Nephron progenitor cell (in vitro differentiated cells): ENCODE data around the gene FSIP2.

Experiments
- DNase-seq: peaks from one replicate; pipeline ENCODE4 v3.0.0; 2021
- H3K27ac Mint-ChIP-seq: 2 replicates; pipeline ENCODE4 v1.8.0; 2021; ENCODE audit warnings: mild to moderate bottlenecking, moderate library complexity, mixed read lengths
- H3K27me3 Mint-ChIP-seq: 2 replicates; pipeline ENCODE4 v1.8.0; 2021; ENCODE audit warnings: mild to moderate bottlenecking, low read depth, mixed read lengths; ENCODE audit not compliant: poor library complexity
- H3K36me3 Mint-ChIP-seq: 2 replicates; pipeline ENCODE4 v1.8.0; 2021; ENCODE audit warnings: low read depth, mixed read lengths
- H3K4me1 Mint-ChIP-seq: 2 replicates; pipeline ENCODE4 v1.8.0; 2021; ENCODE audit warnings: mixed read lengths
- H3K4me3 Mint-ChIP-seq: 2 replicates; pipeline ENCODE4 v1.8.0; 2021; ENCODE audit warnings: mild to moderate bottlenecking, moderate library complexity, mixed read lengths
- H3K9me3 Mint-ChIP-seq: 2 replicates; pipeline ENCODE4 v1.8.0; 2021; ENCODE audit warnings: mild to moderate bottlenecking, moderate library complexity, mixed read lengths
- CTCF ChIP-seq: fragments of 200-600 bp; sonication (generic); IDR thresholded peaks from 2 replicates; pipeline ENCODE4 v1.5.0; 2021; ENCODE audit warnings: antibody characterized with exemption

The FSIP2 gene, protein sequence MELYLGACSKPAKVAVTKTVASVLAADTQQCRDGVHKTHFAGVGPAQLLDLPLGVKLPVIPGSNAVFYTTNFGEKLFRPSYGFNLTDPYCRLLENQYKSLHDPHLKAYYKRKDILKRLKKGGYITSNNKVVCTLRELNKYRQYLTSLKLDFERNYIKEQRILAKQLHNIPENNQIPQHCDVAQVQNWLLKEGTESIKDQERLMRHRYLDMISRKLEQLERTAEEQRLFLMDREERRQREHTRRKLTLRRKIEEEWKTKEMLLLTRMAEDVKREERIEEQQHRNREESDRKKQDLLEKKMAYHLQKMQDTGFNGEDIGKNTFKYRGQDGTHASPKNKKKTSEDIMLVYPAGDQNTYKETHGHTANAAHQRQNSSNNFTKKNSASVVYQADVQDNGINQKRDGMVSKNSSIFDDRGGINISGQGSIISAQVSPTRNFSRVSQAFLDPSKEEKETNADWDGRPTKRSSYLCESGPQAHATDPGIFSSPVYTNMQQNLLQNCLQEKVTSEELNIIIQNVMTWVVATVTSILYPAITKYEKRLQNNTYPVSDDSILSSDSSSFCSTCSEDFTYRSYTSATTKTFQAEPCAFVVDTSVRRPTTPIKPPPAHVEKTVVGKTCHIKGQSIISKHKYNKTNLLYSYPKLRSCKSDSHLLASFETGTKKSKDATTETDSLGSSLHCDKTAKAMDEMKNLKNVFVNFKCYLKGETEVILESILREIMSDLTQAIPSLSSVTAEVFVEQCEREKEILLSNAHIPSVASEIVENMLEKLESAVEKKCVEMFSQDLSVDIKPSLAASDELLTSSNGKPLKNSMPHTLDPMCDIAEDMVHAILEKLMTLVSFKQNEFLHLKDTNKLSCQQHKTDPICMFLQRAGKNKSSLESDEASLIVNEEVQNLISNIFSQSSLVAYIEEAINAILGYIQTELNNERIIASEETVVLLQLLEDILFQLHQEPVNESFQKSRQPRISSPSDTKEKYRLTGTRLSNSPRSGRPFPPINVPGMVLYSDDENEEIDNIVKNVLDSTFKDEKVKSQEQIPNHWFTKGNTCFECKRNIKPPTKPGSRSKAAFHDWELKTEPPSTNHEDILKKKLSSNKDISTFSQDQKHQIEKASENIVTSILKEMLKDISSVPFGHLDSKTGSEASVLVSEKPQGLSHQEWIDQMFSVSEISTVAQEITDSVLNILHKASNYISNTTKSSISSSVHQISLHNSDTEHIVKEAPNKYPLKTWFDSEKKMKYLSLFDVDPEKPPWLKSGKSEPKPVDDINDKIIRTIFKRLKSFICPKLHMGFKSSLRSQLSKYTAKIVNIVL (N-terminal part only)

DNA sequence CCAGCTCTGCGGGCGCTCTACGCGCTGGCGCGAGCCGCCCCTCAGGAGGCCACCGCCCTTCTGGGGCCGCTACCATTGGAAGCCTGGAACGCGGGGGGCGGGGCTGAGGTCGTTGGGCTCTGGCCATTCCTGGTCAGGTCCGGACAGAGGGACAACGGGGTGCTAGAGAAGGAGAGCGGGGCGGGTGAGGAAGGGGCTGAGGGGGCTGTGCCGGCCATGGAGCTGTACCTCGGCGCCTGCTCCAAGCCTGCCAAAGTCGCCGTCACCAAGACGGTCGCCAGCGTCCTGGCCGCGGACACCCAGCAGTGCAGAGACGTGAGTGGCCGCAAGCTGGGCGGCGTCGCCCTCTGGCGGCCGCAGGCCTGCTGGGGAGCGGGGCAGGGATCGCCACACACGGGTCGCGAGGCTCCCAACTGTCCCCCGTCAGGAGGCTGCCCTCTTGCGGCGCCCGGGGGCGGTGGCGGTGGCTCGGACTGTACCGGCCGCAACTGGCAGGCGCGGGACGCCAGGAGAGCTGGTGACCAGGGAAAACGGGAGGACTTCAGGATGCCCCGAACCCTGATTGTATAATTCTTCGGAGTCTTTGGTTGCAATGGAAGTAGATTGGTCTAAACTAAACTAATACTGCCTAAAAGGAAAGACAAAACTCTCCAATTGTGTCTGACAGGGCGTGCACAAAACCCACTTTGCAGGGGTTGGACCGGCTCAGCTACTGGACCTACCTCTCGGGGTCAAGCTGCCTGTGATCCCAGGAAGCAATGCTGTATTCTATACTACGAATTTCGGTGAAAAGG lies at the start of gene FSIP2:
FSIP2 (plus strand) TSS at position 126 of the 794 bp plus-strand sequence; CDS start at position 217, 91 bp downstream.
- peaks cover 22% of the 10 kb centered on the region for H3K36me3 Mint-ChIP-seq
- peak within 1 kb of the TSS; percentile 82 for H3K4me3 Mint-ChIP-seq
- DNase-seq, result peak; percentile 93
- no peak within 1 kb of the TSS for H3K27ac Mint-ChIP-seq
- peak; percentile 99 for TF ChIP-seq CTCF
- H3K9me3 Mint-ChIP-seq, result peaks cover 9% of the 10 kb centered on the region
- peaks cover 6% of the 10 kb centered on the region for H3K27me3 Mint-ChIP-seq
- peaks cover 23% of the 10 kb centered on the region for H3K4me1 Mint-ChIP-seq

DNA sequence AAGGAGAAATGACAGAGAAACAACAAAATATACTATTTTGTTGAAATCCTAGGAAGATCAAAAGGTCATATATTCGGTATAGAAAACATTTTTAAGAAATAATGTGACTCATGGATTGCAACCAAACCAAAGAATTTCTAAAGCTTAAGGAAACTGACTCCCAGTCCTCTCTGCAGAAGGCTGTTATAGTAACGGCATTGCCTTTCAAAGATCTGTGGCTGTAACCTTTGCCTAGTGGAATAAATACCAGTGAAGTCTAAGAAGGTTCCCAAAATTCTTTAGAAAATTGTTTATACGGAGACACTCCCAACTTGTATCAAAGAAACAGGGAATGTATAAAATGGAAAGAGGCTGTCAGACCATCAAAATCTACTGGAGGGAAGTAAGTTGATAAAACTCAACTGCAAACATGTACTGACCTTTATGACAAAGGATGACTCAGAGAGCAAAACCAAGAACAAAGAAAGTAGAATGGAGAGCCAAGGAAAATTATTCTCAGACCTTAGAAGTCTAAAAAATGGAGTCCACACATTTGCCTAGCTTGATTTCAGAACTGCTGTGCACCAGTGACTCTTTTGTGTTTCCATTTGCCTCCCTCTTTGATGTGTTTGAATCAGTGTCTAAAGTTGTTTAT lies 48.6 kb upstream of the FSIP2 start:
- H3K36me3 Mint-ChIP-seq, result peaks cover 14% of the 10 kb centered on the region
- peak overlapping the region; percentile 72 for H3K27ac Mint-ChIP-seq

GRCh38 chr2:185695711-185696235 lies 42.8 kb upstream of the FSIP2 start:
- Mint-ChIP-seq H3K27ac (no peak overlapping the region), H3K4me1 (peaks cover 18% of the 10 kb centered on the region), H3K36me3 (no peaks in the 10 kb centered on the region), H3K4me3 (no peak overlapping the region), H3K9me3 (no peaks in the 10 kb centered on the region), H3K27me3 (no peaks in the 10 kb centered on the region)
- no peak for TF ChIP-seq CTCF
- DNase-seq, result no peak

More for the DNA sequence above, 48.6 kb upstream of the FSIP2 start:
- Mint-ChIP-seq H3K4me3 (no peak overlapping the region), H3K9me3 (peaks cover 18% of the 10 kb centered on the region), H3K4me1 (peaks cover 18% of the 10 kb centered on the region), H3K27me3 (peaks cover 2% of the 10 kb centered on the region)
- no peak for TF ChIP-seq CTCF
- no peak for DNase-seq

DNA sequence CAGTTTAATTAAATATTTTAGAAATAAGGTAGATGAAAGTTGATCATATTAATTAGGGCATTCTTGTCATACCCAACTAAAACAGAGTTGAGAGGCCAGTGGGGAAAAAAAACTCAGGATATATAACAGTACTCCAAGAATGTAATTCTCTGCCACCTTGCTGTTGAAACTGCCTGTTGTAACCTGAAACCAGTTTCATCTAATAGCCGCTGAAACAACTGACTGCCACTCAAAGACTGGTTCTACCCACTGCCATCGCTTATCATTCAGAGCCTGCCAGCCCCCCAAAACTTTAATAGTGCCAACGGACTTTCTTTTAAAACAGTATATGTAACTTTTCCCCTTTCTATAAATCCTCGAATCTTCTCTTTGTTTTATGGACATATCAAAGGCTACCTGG lies 37.7 kb upstream of the FSIP2 start:
- Mint-ChIP-seq H3K27ac (no peak overlapping the region), H3K27me3 (no peaks in the 10 kb centered on the region), H3K4me1 (peaks cover 15% of the 10 kb centered on the region), H3K4me3 (no peak overlapping the region), H3K9me3 (no peaks in the 10 kb centered on the region), H3K36me3 (no peaks in the 10 kb centered on the region)
- no peak for DNase-seq
- no peak for TF ChIP-seq CTCF
